ENCODE results near the gene SLC5A10. TPM values are rescaled to one million over a fixed set of nuclear protein-coding genes. Genes with fewer than 3 reads are reported as not detected.

The SLC5A10 gene
- total RNA-seq, 1 experiment from 2014 or later = not detected

DNA sequence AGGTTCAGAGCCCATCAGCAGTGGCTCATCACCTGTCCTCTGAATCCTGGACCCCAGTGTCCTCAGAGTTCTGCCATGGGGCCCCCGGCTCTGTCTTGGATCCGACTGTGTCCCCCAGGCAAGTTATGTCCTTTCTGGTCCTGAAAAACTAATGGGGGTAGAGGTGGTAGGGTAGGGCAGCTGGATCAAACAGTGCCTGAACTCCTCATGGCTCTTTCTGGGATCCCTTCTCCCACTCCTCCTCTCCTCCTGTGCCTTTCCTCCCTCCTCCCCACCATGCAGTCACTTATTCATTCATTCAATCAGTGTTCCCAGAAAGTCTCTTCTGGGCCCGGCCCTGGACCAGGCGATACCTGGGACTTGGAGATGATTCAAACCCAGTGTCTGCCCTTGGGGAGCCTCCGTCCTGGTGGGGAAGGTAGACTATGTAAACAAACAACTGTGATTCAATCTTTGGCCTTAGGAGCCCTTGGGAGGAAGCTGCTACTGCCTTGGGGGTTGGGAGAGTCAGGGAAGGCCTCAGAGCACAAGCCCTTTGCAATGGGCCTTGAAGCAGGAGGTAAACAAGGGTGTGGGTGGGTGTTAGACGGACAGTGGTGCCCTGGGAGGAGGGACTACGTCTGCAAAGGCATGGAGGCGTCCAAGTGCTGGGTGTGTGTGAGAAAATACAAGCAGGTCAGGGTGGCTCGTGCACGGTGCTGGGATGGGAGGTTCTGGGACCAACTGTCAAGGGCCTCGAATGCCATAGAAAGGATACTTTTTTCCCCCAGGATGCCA, 59.0 kb downstream of the SLC5A10 start:
- no peak for TF ChIP-seq POLR2AphosphoS5 (IDR thresholded peaks at IDR 0.05; ENCODE audit: low read depth, low read length)
- TF ChIP-seq CTCF (IDR thresholded peaks at IDR 0.05) = no peak
- no peak for TF ChIP-seq SIN3A (IDR thresholded peaks at IDR 0.05; ENCODE audit: borderline replicate concordance, insufficient read depth, low read depth, low read length)
- TF ChIP-seq, protein P1, sequence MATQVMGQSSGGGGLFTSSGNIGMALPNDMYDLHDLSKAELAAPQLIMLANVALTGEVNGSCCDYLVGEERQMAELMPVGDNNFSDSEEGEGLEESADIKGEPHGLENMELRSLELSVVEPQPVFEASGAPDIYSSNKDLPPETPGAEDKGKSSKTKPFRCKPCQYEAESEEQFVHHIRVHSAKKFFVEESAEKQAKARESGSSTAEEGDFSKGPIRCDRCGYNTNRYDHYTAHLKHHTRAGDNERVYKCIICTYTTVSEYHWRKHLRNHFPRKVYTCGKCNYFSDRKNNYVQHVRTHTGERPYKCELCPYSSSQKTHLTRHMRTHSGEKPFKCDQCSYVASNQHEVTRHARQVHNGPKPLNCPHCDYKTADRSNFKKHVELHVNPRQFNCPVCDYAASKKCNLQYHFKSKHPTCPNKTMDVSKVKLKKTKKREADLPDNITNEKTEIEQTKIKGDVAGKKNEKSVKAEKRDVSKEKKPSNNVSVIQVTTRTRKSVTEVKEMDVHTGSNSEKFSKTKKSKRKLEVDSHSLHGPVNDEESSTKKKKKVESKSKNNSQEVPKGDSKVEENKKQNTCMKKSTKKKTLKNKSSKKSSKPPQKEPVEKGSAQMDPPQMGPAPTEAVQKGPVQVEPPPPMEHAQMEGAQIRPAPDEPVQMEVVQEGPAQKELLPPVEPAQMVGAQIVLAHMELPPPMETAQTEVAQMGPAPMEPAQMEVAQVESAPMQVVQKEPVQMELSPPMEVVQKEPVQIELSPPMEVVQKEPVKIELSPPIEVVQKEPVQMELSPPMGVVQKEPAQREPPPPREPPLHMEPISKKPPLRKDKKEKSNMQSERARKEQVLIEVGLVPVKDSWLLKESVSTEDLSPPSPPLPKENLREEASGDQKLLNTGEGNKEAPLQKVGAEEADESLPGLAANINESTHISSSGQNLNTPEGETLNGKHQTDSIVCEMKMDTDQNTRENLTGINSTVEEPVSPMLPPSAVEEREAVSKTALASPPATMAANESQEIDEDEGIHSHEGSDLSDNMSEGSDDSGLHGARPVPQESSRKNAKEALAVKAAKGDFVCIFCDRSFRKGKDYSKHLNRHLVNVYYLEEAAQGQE (IDR thresholded peaks at IDR 0.05; ENCODE audit: insufficient read depth in 1 of 2, low read depth in 2 of 2, low read length in 1 of 2) = no peak
- no peak for TF ChIP-seq TCF7L2 (IDR thresholded peaks at IDR 0.05; ENCODE audit: low read depth, low read length)
- BruUV-seq (replicated peaks) = no TSS peak
- Histone ChIP-seq H3K4me3 (ENCODE audit: low read depth in 2 of 2, low read length in 2 of 2) (no peak overlapping the region), H3K27ac (ENCODE audit: low read length) (no peak overlapping the region), H3K4me1 (ENCODE audit: control insufficient read depth, insufficient read depth, low read length) (no peaks in the 10 kb centered on the region), H3K36me3 (ENCODE audit: control insufficient read depth, insufficient read depth, low read length) (no peaks in the 10 kb centered on the region), H3K27me3 (ENCODE audit: control insufficient read depth, insufficient read depth, low read length) (no peaks in the 10 kb centered on the region), H3K9me3 (ENCODE audit: control insufficient read depth, insufficient read depth, low read depth, low read length) (no peaks in the 10 kb centered on the region)
- in situ Hi-C loops (cut with HindIII; ENCODE audit: low pct_unique_long_range_greater_than_20kb, low sequenced_read_pairs) (no loop called here), intact Hi-C loops (cut with micrococcal nuclease; ENCODE audit: unreplicated experiment) (no loop called here)
- ChIA-PET CTCF (no interaction called here), POLR2A (interaction anchor here (0.5 kb wide), 1 partner anchor 15 kb away, joined by 3 read pairs; no protein-coding TSS in a partner anchor)
- ATAC-seq = peak; percentile 15; the same call in 1 of the 2 replicates
- no peak for DNase-seq (ENCODE audit: low read depth, low spot score)

DNA sequence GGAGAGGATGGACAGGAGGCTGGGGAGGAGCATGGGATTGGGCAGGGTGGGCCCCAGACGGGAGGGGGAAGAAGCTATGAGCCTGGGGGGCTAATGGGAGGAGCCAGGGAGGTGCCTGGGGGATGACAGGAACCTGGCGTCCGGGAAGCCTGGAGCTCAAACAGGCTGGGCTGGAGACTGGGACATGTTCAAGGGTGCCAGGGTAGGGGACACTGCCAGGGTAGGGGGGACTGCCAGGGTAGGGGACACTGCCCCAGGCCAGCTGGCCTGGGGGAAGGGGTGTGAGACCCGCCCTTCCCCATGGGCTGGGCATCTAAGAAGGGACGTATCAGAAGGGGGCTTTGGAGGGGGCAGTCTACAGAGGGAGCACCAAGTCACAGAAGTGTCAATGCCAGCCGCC, 59.6 kb downstream of the SLC5A10 start:
- in situ Hi-C loops (cut with HindIII; ENCODE audit: low pct_unique_long_range_greater_than_20kb, low sequenced_read_pairs) = no loop called here
- DNase-seq (ENCODE audit: low read depth, low spot score) = no peak
- BruUV-seq (replicated peaks) = no TSS peak
- CTCF ChIA-PET = no interaction called here
- H3K4me1 ChIP-seq (ENCODE audit: control insufficient read depth, insufficient read depth, low read length) = no peaks in the 10 kb centered on the region
- intact Hi-C loops (cut with micrococcal nuclease; ENCODE audit: unreplicated experiment) = no loop called here
- no peak overlapping the region for H3K27ac ChIP-seq (ENCODE audit: low read length)
- ATAC-seq = no peak
- H3K9me3 ChIP-seq (ENCODE audit: control insufficient read depth, insufficient read depth, low read depth, low read length) = no peaks in the 10 kb centered on the region
- H3K4me3 ChIP-seq (ENCODE audit: low read depth in 2 of 2, low read length in 2 of 2) = no peak overlapping the region
- TF ChIP-seq CTCF (IDR thresholded peaks at IDR 0.05) = no peak
- TF ChIP-seq SIN3A (IDR thresholded peaks at IDR 0.05; ENCODE audit: borderline replicate concordance, insufficient read depth, low read depth, low read length) = no peak
- no peak for TF ChIP-seq POLR2AphosphoS5 (IDR thresholded peaks at IDR 0.05; ENCODE audit: low read depth, low read length)
- TF ChIP-seq, protein P1 (IDR thresholded peaks at IDR 0.05; ENCODE audit: insufficient read depth in 1 of 2, low read depth in 2 of 2, low read length in 1 of 2) = no peak
- no peak for TF ChIP-seq TCF7L2 (IDR thresholded peaks at IDR 0.05; ENCODE audit: low read depth, low read length)
- no peaks in the 10 kb centered on the region for H3K36me3 ChIP-seq (ENCODE audit: control insufficient read depth, insufficient read depth, low read length)
- POLR2A ChIA-PET = interaction anchor here (0.5 kb wide), 1 partner anchor 15 kb away, joined by 3 read pairs; no protein-coding TSS in a partner anchor
- H3K27me3 ChIP-seq (ENCODE audit: control insufficient read depth, insufficient read depth, low read length) = no peaks in the 10 kb centered on the region

Measured in Panc1 (cell line).